ENCODE data around the gene HLA-E.
"Not testable (repeated sequence)": the region's sequence is repeated elsewhere in the genome, so short reads cannot be mapped to it uniquely, and the experiment has no call there.

The HLA-E gene

GRCh38 chr6:30481211-30481964 is 7.9 kb upstream of the HLA-E start:
- DNase-seq: no peak

- DNase-seq: peak; percentile 61
Measured at GRCh38 chr6:30481965-30482644, 7.2 kb upstream of the HLA-E start.

GRCh38 chr6:30483677-30484279 is 5.5 kb upstream of the HLA-E start:
- peak; percentile 7 for DNase-seq

- DNase-seq: no peak
Measured at GRCh38 chr6:30485236-30485635, 4.1 kb upstream of the HLA-E start.

- DNase-seq: no peak
Measured at GRCh38 chr6:30487926-30488325, 1.4 kb upstream of the HLA-E start.

- DNase-seq: not testable (repeated sequence)
Measured at GRCh38 chr6:30488697-30489080, 620 bp upstream of the HLA-E start.

GRCh38 chr6:30490026-30490876 is 942 bp downstream of the HLA-E start:
- DNase-seq: no peak

- not testable (repeated sequence) for DNase-seq
Measured at GRCh38 chr6:30491291-30491953, 2.1 kb downstream of the HLA-E start.

- no peak for DNase-seq
Measured at GRCh38 chr6:30491991-30492952, 3.0 kb downstream of the HLA-E start.

GRCh38 chr6:30493643-30494250 is 4.4 kb downstream of the HLA-E start:
- DNase-seq: no peak

- DNase-seq: no peak
Measured at GRCh38 chr6:30494291-30494861, 5.1 kb downstream of the HLA-E start.

- not testable (repeated sequence) for DNase-seq
Measured at GRCh38 chr6:30495060-30495459, 5.8 kb downstream of the HLA-E start.

- DNase-seq: no peak
Measured at GRCh38 chr6:30495993-30496392, 6.7 kb downstream of the HLA-E start.

GRCh38 chr6:30497261-30497599 is 7.9 kb downstream of the HLA-E start:
- DNase-seq: not testable (repeated sequence)

- no peak for DNase-seq
Measured at GRCh38 chr6:30497714-30498113, 8.4 kb downstream of the HLA-E start.

- not testable (repeated sequence) for DNase-seq
Measured at GRCh38 chr6:30498705-30499104, 9.4 kb downstream of the HLA-E start.

- no peak for DNase-seq
Measured at GRCh38 chr6:30500421-30501355, 11.4 kb downstream of the HLA-E start.

- no peak for DNase-seq
Measured at GRCh38 chr6:30507849-30508827, 18.8 kb downstream of the HLA-E start.
